ENCODE results near the gene DACT2.

The DACT2 gene

DNA sequence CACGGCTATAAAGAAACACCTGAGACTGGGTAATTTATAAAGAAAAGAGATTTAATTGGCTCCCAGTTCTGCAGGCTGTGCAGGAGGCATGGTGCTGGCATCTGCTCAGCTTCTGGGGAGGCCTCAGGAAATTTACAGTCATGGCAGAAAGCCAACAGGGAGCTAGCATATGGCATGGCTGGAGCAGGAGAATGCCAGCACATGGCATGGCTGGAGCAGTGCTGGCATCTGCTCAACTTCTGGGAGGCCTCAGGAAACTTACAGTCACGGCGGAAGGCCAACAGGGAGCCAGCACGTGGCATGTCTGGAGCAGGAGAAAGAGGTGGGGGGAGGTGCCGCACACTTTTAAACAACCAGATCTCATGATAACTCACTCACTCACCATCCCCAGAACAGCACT, 32.5 kb upstream of the DACT2 start:
- no peak for DNase-seq (ENCODE audit: low read depth)

DNA sequence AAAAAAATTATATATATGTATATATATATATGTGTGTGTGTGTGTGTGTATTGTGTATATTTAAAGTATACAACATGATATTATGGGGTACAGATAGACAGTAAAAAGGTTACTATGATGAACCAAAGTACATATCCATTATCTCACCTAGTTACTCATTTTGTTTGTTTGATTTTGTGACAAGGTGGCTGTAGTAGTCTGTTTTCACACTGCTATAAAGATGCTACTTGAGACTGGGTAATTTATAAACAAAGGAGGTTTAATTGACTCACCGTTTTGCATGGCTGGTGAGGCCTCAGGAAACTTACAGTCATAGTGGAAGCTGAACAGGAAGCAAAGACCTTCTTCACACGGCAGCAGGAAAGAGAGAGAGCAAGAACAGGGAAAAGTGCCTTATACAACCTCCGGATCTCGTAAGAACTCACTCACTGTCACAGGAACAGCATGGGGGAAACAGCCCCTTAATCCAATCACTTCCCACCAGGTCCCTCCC, 30.2 kb upstream of the DACT2 start:
- DNase-seq (ENCODE audit: low read depth) = no peak

DNA sequence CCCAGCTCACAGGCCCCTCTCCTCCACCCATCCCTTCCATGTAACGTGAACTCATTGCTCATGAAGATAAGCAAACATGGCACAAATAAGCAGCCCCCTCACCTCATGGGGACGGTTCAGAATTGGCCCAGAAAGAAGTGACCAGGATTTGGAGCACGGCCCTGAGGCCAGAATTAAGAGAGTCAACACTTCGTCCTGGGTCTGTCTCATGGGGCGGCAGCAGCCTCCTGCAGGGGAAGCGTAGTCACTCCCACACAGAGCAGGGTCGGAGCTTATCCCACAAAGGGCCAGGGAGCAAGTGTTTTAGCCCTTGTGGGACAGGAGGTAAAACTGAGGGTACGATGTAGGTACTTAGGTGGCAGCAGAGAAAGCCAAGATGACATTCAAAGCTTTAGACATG, 28.6 kb upstream of the DACT2 start:
- no peak for DNase-seq (ENCODE audit: low read depth)

DNA sequence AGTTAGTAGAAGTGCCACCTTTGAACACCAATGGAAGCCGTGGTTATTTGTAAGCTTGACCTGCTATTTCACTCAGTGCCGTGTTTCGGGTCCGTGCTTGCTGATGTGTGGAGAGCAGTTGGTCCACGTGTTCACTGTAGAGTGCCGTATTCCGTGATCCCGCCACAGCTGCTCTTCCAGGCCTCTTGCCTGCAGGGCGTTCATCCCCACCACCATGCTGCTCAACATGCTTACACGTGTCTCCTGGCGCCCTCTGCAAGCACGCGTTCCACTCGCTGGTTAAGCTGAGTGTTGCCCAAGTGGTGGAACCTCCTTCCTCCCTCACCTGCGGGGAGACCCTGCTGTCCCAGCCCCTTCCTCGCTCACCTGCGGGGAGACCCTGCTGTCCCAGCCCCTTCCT, 28.0 kb upstream of the DACT2 start:
- DNase-seq (ENCODE audit: low read depth) = no peak

DNA sequence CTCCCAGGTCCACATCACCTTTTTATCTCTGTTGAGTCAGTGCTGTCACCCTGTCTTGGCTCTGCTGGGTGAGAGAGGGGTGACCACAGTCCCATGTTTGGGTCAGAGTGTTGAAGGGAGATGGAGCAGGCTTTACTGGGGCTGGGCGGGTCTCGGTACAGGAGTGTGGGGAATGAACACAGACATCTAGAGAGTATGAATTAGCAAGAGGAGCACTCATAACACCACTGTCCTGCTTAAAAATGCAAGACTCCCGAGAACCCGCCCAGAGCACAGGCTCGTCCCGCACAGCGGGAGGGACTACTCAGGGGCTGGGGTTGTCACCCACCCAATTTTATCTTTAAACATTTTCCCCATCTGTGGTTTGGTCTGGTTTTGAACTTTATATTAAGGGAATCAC, 27.5 kb upstream of the DACT2 start:
- no peak for DNase-seq (ENCODE audit: low read depth)

DNA sequence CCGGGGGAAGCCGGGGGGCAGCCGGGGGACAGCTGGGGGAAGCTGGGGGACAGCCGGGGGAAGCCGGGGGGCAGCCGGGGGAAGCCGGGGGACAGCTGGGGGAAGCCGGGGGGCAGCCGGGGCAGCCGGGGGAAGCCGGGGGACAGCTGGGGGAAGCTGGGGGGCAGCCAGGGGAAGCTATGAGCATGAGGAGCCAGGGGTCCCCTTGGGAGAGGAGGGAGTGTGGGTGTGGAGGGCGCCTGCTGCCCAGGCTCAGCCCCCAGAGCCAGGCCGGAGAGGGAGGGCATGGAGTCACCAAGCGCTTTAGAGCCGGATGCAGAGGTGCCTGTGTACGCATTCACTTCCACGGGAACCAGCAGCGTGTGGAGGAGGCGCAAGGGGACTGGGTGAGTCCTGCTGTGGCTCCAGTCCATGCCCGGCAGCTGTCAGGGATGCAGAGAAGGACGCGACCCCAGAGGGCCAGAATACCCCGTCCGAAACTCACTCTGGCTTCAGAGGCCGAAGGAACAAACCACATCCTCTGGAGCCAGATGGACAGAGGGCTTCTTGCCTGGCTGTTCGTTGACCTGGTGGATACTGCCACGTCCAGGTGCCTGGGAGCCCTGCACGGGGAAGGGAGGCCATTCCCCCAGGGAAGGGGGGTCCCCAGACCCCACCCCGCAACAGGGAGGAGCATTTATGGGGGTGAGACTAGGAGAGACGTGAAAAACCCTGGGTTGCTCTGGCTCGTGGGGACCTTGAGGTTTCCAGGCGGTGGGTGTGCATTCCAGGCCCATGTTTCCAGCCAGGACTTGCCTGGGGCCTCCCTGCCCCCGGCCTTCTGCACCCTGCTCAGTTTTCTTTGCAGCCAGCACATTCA, 26.5 kb upstream of the DACT2 start:
- no peak for DNase-seq (ENCODE audit: low read depth)

DNA sequence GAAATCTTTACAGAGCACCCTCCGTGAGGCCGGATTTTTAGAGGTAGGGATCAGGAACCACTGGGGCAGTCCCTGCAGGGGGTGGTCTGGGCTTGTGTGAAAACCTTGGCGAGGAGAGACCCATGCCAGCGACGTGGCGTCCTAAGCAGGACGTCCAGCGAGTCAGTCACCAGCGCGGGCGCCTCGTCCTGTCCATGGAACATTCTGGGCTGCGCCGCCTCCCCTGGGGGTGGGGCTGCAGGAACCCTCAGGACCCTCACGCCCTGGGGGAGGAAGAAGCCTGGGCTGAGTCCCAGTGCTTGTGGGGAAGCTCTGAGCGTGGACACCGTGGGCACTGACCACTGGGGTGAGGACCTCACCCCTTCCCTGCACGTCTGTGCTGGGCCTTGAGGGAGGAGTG, 25.7 kb upstream of the DACT2 start:
- no peak for DNase-seq (ENCODE audit: low read depth)

DNA sequence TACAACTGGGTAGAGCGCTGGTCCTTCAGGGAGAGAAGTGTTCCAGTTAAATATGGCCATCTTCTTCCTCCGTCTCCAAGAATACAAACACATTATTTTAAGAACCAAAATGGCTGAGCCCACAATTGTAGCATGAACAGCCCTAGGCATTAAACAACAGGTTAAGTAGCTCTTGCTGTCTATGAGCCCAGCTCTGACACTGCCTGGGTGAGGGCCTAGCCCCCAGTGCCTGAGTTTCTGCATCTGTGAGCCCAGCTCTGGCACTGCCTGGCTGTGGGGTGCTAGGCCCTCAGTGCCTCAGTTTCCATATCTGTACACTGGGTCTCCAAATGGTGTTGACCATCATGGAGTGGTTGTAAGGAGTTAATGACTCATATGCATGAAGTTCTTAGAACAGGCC, 24.8 kb upstream of the DACT2 start:
- no peak for DNase-seq (ENCODE audit: low read depth)

DNA sequence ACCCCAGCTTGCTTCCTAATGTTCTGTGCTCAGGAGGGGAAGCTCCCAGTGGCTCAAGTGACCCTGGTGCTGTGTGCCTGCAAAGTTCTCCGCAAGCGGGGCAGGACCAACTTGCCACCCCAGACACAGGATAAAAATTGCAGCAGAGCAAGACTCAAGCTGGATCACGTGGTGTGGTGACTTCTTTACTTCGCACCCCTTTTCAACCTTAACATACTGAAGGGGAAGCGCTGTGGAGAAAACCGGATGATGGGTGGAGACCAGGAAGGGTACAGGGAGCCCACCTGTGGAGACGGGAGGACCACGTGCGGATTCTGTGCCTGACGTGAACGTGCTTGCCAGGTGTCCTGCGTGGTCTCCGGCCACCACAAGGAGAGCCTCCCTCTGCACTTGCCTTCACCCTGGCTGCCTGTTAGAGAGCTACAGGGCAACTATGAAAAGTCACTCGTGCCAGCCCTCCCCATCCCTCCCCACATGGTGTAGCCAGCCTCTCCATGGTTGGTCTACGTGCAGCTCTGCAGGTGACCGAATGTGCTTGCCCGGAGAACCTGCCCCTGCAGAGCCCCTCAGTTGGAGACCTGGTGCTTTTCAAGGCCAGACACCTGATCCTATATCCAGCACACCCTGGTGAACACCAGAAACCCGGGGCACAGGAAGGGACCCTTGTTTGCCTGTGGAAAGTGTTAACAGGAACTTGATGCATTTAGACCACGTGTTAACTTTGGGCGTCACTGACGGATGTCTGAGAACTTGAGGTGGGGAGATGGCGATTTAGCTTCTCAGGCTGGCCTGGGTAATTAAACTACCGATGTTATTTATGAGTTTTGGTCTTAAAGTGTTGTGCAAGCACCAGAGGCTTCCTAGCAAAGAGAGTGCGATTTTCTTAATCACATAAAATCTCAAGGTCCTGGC, 23.9 kb upstream of the DACT2 start:
- no peak for DNase-seq (ENCODE audit: low read depth)

DNA sequence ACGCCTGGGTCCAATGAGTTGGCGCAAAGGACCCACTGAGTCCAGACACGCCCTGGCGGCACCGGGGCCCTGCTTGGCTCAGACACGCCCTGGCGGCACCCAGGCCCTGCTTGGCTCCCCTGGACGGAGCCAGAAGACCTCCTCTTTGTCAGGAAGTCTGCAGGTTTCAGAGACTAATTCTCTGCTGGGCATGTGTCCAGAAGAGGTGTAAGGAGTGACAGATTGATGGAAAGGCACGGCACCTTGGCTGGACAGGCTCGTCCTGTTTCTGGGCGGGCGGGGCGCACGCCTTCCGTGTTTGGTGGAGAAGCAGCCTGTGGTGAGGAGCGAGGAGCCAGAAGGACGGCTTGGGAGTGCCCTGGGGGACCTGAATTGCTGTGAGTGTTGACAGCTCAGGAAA, 23.1 kb upstream of the DACT2 start:
- DNase-seq (ENCODE audit: low read depth) = no peak

DNA sequence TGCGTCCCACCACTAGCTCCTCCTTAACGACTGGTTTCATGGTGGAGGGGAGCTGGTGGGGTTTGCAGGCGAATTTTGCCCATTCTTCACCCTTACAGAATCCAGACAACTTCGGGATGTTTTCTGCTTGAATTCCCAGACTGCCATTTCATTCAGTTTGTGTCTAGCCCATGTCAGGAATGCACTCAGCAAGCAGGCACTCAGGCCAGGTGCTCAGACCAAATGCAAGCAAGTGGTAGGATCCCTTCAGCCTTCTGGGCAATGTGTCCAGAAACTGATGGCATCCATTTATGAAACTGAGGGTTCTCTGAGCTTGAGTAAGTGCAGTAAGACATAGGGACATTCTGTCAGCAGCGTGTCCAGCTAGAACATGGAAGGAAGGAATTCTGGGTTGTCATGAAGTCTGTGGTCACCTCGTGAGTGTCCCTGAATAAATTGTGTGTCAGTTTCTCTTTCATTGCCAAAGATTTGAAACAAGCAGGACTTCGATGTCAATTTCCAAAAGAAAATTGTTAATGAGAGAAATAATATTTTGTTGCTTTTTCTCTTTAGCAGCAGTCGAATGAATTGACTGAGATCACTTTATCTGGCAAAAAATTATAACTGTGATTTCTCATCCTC, 21.8 kb upstream of the DACT2 start:
- no peak for DNase-seq (ENCODE audit: low read depth)

DNA sequence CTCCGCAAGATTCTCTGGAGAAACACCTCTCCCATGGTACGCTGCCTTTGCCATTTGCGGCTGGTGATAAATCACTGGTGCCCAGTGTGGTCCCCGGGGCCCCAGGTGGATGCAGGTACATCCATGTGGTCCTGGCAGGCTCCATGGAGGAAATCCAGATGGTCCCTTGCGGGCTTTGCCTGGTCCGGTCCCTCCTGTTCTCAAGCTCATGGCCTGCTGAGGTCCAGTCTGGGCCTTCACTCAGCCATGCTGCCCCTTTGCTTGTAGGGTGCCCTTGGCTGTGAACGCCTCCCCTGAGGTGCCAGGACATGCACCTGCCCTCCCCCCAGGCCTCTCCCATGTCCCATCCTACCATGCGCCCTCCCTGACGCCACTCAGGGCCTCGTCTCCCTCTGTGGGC, 21.2 kb upstream of the DACT2 start:
- DNase-seq (ENCODE audit: low read depth) = no peak

DNA sequence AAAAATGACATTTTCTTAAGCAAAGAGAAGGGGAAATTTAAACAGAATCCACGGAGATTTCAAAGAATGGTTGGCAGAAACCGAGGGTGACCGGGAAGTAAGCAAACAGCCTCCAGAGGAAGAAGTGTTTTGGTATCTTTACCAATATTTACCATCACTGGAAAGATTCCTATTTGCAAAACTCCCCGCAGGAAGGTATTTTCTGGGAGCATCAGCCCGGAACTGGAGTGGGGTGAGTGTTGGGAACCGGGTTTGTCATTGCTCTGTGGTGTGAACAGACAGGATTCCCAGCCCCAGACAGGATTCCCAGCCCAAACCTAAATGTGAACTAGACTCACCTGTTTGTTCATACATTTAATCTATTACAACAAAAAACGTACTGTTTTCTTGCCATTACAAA, 19.2 kb upstream of the DACT2 start:
- DNase-seq (ENCODE audit: low read depth) = no peak

DNA sequence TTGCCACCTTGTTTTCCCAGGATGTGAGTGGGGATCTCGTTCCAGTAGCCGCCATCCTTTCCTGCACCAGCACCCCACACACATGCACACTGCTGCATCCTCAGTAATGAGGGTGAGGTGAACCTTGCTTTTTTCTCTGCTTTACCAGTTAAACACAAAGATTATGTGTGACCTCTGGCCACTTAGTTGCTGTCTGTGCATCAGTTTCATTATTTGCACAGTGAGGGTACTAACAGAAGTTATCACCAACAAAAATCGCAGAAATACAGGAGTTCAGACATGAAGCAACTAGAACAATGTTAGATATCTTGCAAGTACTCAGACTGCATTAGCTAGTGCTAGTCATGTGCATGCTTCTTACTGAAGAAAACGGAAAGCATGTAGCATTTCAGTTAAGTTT, 17.4 kb upstream of the DACT2 start:
- no peak for DNase-seq (ENCODE audit: low read depth)

DNA sequence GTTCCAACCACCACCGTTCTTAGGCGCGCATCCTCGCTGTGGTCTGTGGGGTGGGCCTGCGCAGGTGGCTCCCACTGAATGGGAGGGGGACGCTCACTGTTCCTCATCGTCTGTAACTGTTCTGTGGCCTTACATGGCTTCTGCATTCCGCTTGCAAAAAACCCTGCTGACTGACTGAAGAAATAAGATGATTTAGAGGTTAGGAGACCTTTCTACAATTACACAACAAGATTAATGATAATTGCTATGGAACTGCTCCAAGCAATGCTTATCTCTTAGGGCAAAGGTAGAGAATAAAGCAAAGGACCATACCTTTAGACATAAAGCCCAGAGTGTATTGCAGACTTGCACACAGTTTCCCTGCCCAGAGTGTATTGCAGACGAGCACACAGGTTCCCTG, 14.4 kb upstream of the DACT2 start:
- DNase-seq (ENCODE audit: low read depth) = no peak

DNA sequence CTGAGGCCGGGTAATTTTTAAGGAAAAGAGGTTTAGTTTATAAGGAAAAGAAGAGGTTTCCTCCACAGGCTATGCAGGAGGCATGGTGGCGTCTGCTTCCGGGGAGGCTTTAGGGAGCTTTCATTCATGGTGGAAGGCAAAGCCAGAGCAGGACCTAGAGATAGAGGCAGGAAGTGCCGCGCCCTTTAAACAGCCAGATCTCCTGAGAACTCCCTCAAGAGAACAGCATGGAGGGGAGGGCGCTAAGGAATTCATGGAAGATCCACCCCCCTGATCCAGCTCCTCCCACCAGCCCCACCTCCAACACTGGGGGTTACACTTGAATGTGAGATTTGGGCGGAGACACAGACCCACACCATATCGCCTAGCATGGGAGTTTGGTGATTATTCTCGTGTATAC, 13.9 kb upstream of the DACT2 start:
- no peak for DNase-seq (ENCODE audit: low read depth)

DNA sequence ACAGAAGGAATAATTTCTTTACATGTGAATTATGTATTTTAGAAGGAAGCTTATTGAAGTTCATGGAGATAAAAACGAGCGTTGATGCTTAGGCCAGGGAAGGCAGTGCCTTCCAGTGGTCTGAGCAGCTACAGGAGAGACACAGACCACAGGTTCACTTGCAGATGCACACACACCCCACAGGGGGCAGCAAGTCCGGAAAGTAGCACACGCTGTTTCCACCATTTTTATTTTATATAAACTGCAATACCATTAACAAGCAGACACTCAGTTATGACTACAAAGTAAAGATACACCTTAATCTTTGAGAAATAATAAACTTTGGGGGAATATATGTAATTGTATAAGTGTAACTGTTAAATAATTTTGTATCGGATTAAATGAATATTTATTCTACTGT, 13.5 kb upstream of the DACT2 start:
- DNase-seq (ENCODE audit: low read depth) = no peak

DNA sequence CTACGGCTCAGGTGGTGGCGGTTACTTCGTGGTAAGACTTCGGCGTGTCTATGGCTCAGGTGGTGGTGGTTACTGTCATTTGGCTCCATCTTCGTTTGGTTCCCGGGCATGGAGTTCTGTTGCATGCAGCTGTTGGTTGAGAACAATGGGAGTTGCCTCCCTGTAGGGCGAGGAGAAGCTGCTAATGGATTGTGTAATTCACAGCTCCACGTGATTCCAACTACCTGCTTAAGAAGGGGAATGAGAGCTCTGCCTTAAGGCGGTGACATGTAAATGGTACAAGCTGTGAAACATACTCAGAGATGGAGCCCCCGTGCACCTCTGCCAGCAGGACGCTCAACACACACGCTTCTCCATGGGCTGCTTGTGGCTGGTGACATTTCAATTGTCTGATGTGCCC, 12.4 kb upstream of the DACT2 start:
- DNase-seq (ENCODE audit: low read depth) = no peak

DNA sequence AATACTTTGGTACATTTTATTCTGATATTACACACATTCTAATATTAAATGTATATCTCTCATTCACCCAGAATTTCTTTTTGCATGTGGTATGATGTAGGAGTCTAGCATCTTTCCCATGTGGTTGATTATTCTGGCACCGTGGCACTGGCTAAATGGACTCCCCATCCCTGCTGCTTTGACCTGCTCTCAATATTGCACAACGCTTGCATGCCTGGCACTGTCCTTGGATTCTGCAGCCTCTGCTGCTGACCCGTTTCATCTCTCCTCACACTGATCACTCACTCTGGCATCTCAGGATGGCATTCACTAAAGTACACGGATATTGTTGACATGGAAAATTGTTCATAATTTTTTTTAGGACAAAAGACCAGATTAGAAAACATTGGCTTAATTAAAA, 11.5 kb upstream of the DACT2 start:
- no peak for DNase-seq (ENCODE audit: low read depth)

DNA sequence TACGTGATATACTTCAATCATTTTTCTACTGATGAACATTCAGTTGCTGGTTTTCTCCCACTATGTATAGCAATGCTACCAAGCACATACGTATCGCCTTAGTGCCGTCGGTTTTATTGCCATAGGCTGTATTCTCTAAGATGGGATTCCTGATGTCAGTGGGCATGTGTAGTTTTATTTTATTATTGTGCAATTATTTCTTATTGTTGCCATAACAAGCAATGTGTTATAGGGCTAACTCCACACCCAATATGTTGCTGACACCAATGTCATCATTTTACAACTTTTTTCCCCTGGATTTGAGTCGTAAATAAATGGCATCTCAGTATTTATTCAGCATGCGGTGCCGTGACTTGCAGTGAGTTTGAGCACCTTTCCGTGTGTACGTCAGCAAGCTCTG, 10.8 kb upstream of the DACT2 start:
- DNase-seq (ENCODE audit: low read depth) = no peak

DNA sequence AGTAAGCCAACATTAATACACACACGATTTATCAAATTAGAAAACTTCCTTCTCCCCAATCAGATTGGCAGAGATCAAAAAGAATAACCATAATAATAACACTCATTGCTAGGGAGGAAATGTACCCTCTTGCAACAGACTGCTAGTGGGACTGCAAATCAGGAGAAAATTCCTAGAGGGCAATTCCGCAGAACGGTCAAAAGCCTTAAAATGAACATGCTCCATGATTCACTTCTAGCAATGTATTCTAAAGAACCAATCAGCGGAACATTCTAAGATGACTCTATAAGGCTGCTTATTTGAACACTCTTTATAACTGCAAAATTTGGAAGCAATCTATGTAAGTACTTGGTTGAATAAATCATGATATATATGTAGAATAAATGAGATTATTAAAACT, 8.5 kb upstream of the DACT2 start:
- no peak for DNase-seq (ENCODE audit: low read depth)

DNA sequence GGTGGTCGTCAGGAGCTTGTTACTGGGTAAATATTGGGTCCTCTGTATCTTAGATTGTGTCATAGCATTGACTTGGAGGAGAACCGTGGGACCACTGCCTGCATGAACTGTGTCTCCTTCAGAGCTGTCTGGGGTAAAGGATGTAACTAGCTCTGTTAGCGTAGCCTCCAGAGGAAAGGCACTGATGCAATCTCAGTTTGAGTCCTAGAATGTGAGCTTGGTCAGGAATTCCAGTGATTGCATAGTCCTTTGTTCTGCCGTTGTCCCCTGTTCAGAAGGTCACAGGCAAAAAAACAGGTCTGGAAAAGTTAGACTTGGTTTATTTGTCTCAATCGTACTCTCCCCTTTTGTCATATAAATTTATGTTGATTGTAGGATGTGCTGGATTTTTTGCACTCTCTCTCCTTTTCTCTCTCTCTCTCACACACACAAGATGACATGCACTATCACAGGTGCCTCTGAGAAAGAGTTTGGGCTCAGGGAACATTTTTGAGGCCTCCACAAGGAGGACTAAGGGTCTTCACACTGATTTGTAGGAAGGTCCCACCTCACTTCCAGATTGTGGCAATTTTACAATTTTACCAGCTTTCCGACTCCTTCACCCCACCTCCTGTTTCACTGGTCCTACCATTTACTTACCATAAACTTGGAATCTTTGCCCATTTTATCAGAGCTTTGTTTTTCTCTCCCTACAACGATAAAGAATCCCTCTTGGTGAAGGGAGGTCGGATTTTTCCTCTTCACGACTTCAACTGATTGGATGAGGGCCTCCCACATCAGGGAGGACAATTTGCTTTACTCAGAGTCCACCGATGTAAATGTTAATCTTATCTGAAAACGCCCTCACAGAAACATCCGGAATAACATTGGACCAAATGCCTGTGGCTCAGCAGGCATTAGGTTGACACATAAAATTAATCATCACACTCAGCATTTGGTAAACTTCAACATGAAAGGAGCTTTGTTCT, 7.0 kb upstream of the DACT2 start:
- DNase-seq (ENCODE audit: low read depth) = no peak

All from fibroblast of the conjunctiva (primary cell).